Measurements from ENCODE around the gene TTL. TPM values are rescaled to one million over a fixed set of nuclear protein-coding genes. Genes with fewer than 3 reads are reported as not detected.
"Not testable (repeated sequence)": the region's sequence is repeated elsewhere in the genome, so short reads cannot be mapped to it uniquely, and the experiment has no call there.

Gene TTL
- total and polyA plus RNA-seq, 9 donors: 3.7 to 23.6 (median 18.3) TPM

DNA sequence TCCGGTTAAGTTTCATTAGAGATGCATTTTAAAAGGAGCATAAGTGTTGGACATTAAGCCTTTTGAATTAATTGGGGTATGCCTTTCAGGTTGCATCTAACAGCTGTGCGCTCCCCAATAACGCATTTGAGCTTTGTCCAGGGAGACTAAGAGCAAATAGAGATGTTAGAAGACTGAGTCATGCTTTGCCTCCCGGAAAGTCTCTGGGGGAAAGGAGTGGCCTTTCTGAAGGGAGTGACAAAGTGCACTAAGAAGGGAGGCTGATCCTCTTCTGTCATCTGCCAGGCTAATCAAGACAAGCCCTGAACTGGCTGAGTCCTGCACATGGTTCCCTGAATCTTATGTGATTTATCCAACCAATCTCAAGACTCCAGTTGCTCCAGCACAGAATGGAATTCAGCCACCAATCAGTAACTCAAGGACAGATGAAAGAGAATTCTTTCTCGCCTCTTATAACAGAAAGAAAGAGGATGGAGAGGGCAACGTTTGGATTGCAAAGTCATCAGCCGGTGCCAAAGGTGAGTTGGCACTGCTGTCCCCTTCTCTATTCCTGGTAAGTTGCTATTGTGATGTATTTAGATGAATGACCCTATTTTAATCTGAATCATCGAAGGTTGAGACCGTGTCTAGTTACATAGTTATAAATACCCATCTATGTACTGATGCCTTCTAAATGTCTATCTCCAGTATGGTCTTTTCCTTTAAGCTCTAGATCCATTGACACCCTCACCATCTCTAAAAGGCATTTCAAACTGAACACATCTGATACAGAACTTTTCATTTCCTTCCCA lies 12.1 kb downstream of the TTL start:
- WGBS, 3 donors: 79 to 84% (median 84%) methylated on average over 9 of the region's 9 CpGs
- no peak overlapping the region for H3K4me3 ChIP-seq
- intact Hi-C loops (cut with DNase I): no loop called here
- TF ChIP-seq, protein P1, sequence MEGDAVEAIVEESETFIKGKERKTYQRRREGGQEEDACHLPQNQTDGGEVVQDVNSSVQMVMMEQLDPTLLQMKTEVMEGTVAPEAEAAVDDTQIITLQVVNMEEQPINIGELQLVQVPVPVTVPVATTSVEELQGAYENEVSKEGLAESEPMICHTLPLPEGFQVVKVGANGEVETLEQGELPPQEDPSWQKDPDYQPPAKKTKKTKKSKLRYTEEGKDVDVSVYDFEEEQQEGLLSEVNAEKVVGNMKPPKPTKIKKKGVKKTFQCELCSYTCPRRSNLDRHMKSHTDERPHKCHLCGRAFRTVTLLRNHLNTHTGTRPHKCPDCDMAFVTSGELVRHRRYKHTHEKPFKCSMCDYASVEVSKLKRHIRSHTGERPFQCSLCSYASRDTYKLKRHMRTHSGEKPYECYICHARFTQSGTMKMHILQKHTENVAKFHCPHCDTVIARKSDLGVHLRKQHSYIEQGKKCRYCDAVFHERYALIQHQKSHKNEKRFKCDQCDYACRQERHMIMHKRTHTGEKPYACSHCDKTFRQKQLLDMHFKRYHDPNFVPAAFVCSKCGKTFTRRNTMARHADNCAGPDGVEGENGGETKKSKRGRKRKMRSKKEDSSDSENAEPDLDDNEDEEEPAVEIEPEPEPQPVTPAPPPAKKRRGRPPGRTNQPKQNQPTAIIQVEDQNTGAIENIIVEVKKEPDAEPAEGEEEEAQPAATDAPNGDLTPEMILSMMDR (IDR thresholded peaks at IDR 0.05): no peak
- TF ChIP-seq EP300 (IDR thresholded peaks at IDR 0.05) (no peak), POLR2A (IDR thresholded peaks at IDR 0.05) (no peak)
- H3K27me3 ChIP-seq: no peaks in the 10 kb centered on the region
- no peak for DNase-seq
- H3K9me3 ChIP-seq: no peaks in the 10 kb centered on the region
- H3K27ac ChIP-seq: no peak overlapping the region
- H3K4me1 ChIP-seq (ENCODE audit: insufficient read depth): no peaks in the 10 kb centered on the region
- no peaks in the 10 kb centered on the region for H3K36me3 ChIP-seq

DNA sequence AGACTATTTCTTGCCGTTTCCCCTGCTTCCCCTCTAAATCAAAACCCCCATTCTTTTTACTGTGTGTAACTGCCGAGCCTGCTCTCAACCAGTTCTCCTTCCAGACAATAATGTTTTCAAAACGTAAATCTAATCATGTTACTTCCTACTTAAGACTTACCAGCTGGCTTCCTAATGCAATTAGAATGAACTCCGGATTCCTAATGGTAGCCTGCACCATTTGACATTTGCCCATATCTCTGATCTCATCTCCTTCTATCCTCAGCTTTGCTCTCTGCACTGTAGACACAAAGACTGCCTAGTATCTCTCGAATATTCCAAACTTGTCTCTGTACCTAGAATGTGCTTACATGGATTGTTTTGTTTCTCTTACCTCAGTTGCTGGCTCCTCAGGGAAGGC lies 12.9 kb downstream of the TTL start:
- 65 to 73% (median 71%) methylated on average over 5 of the region's 5 CpGs for WGBS, 3 donors

DNA sequence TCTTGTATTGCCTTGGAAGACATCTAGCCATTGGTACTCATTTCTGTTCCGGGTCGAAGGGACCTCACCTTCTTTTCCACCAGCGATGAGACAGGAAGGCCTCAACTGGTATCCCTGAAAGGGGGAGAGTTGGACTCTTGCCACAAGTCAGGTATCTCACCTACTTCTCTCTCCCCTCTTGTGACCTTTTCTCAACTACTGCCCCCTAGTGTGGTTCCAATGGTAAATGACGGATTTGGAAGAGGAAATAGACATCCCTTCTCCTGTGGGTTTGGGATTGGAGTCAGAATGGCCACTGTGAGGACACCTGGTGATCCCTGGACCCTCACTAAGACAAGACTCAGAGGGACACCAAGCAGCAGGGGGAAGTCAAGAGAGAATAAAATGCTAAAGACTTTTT lies 13.9 kb downstream of the TTL start:
- intact Hi-C loops (cut with DNase I); H3K27ac ChIP-seq; H3K27me3 ChIP-seq; H3K4me1 ChIP-seq (ENCODE audit: insufficient read depth); H3K4me3 ChIP-seq; H3K9me3 ChIP-seq; DNase-seq; H3K36me3 ChIP-seq: not testable (repeated sequence)
- WGBS, 3 donors: 73 to 97% (median 94%) methylated on average over 4 of the region's 4 CpGs

More for the DNA sequence above, 12.9 kb downstream of the TTL start:
- H3K27me3 ChIP-seq: no peaks in the 10 kb centered on the region
- H3K4me3 ChIP-seq: no peak overlapping the region
- H3K27ac ChIP-seq: no peak overlapping the region
- intact Hi-C loops (cut with DNase I): no loop called here
- DNase-seq: no peak
- H3K36me3 ChIP-seq: no peaks in the 10 kb centered on the region
- no peak for TF ChIP-seq POLR2A (IDR thresholded peaks at IDR 0.05)
- no peak for TF ChIP-seq EP300 (IDR thresholded peaks at IDR 0.05)
- TF ChIP-seq, protein P1 (IDR thresholded peaks at IDR 0.05): no peak
- H3K4me1 ChIP-seq (ENCODE audit: insufficient read depth): no peaks in the 10 kb centered on the region
- H3K9me3 ChIP-seq: no peaks in the 10 kb centered on the region

GRCh38 chr2:112500850-112501484 lies 19.0 kb downstream of the TTL start:
- DNase-seq; H3K4me1 ChIP-seq (ENCODE audit: insufficient read depth); H3K27me3 ChIP-seq; H3K27ac ChIP-seq; intact Hi-C loops (cut with DNase I); H3K36me3 ChIP-seq; H3K4me3 ChIP-seq; H3K9me3 ChIP-seq: not testable (repeated sequence)
- WGBS, 3 donors: 56 to 68% (median 64%) methylated on average over 9 of the region's 10 CpGs

- H3K27ac ChIP-seq; H3K4me3 ChIP-seq; H3K27me3 ChIP-seq; H3K9me3 ChIP-seq; intact Hi-C loops (cut with DNase I); DNase-seq; H3K36me3 ChIP-seq; H3K4me1 ChIP-seq (ENCODE audit: insufficient read depth): not testable (repeated sequence)
- WGBS, 3 donors: 91 to 99% (median 94%) methylated on average over 17 to 28 of the region's 32 CpGs
Measured at GRCh38 chr2:112509239-112509998, 27.5 kb downstream of the TTL start.

All from ovary (tissue), 9 donors.